Caco-2 (cell line): ENCODE measurements around the gene INHA. TPM values are rescaled to one million over a fixed set of nuclear protein-coding genes. Genes with fewer than 3 reads are reported as not detected.

ENCODE experiments used
- BruUV-seq: library from RNA; stranded (reverse); fragments of 400-500 nt; replicated peaks from 2 replicates; lab custom pipeline; 2021; lab: Mats Ljungman, UMichigan
- CTCF ChIA-PET: fragments of 300-600 bp; sonication (Branson Sonifier 250); formaldehyde crosslinking; loops from one replicate; lab custom pipeline; 2022; ENCODE audit warnings: antibody characterized with exemption; lab: Charles Lee
- POLR2A ChIA-PET: fragments of 300-600 bp; sonication (Branson Sonifier 250); formaldehyde crosslinking; loops from one replicate; lab custom pipeline; 2022; ENCODE audit warnings: antibody characterized with exemption; lab: Charles Lee
- DNase-seq, 2 experiments: peaks; one replicate each; pipeline versions ENCODE4 v3.0.0 to v3.0.0-alpha.2; 2020 to 2022
- H3K27me3 ChIP-seq: replicated peaks from 2 replicates; pipeline ENCODE4 v1.6.0; 2011; ENCODE audit warnings: low read length; ENCODE audit not compliant: control insufficient read depth, insufficient read depth
- H3K36me3 ChIP-seq: 2 replicates; pipeline ENCODE4 v1.5.1; 2011; ENCODE audit warnings: low read length; ENCODE audit not compliant: control insufficient read depth, insufficient read depth
- H3K4me1 ChIP-seq: fragments of 250-450 bp; sonication (Bioruptor Pico); 2 replicates; pipeline ENCODE4 v1.5.1; 2020; ENCODE audit warnings: mild to moderate bottlenecking
- H3K4me3 ChIP-seq: 2 replicates; pipeline ENCODE4 v1.5.1; 2011; ENCODE audit warnings: low read depth, mild to moderate bottlenecking, control low read depth, low read length
- H3K9me3 ChIP-seq: fragments of 250-450 bp; sonication (Bioruptor Pico); 2 replicates; pipeline ENCODE4 v1.5.1; 2020; ENCODE audit warnings: mild to moderate bottlenecking, moderate library complexity
- H3K27ac Mint-ChIP-seq: one replicate; pipeline ENCODE4 v1.8.0; 2022; ENCODE audit warnings: mixed read lengths; ENCODE audit not compliant: unreplicated experiment
- H3K27me3 Mint-ChIP-seq: one replicate; pipeline ENCODE4 v1.8.0; 2022; ENCODE audit warnings: mixed read lengths; ENCODE audit not compliant: insufficient read depth, unreplicated experiment
- H3K36me3 Mint-ChIP-seq: one replicate; pipeline ENCODE4 v1.8.0; 2022; ENCODE audit warnings: mild to moderate bottlenecking, mixed read lengths; ENCODE audit not compliant: insufficient read depth, unreplicated experiment
- H3K4me1 Mint-ChIP-seq: one replicate; pipeline ENCODE4 v1.8.0; 2022; ENCODE audit warnings: low read depth, mixed read lengths; ENCODE audit not compliant: unreplicated experiment
- H3K4me3 Mint-ChIP-seq: one replicate; pipeline ENCODE4 v1.8.0; 2022; ENCODE audit warnings: mild to moderate bottlenecking, moderate library complexity, mixed read lengths; ENCODE audit not compliant: unreplicated experiment
- H3K9me3 Mint-ChIP-seq: one replicate; pipeline ENCODE4 v1.8.0; 2022; ENCODE audit warnings: mixed read lengths; ENCODE audit not compliant: unreplicated experiment
- CTCF ChIP-seq, 2 experiments: fragments of 200-600 bp in 1 of 2; IDR thresholded peaks; 1 replicate in 1 of 2; 2 replicates in 1 of 2; pipeline versions ENCODE4 v1.5.1 to v1.8.0; 2011 to 2022; ENCODE audit warnings: antibody characterized with exemption in 1 of 2, control low read depth in 1 of 2, inconsistent platforms in 1 of 2, low read depth in 1 of 2, low read length in 1 of 2, mild to moderate bottlenecking in 1 of 2, moderate library complexity in 1 of 2; ENCODE audit not compliant: insufficient read depth in 1 of 2, severe bottlenecking in 1 of 2, unreplicated experiment in 1 of 2
- intact Hi-C: fragments of 100-400 bp; cut with micrococcal nuclease; formaldehyde crosslinking; loops from one replicate; pipeline ENCODE4 v1.10.0; 2022; ENCODE audit not compliant: unreplicated experiment
- total RNA-seq: library from RNA; stranded (reverse); gene quantifications from 2 replicates; pipeline ENCODE4 v1.2.3, GENCODE V29; 2022

INHA gene
- total RNA-seq, 1 experiment from 2014 or later: 1.5 TPM

- intact Hi-C loops: loop anchor here (1.0 to 5.0 kb wide), 2 partner anchors 10 to 36 kb away; partner anchors contain the start of genes OBSL1 and STK11IP
- Mint-ChIP-seq H3K27me3 (no peaks in the 10 kb centered on the region), H3K4me3 (no peak overlapping the region), H3K27ac (peak overlapping the region; percentile 64), H3K4me1 (peaks cover 15% of the 10 kb centered on the region), H3K9me3 (no peaks in the 10 kb centered on the region), H3K36me3 (peaks cover 13% of the 10 kb centered on the region)
- CTCF ChIA-PET: interaction anchor here (1.0 to 3.4 kb wide), 8 partner anchors 9 to 128 kb away, joined by 3 to 19 read pairs (median 8); partner anchors contain the start of genes CHPF, OBSL1, STK11IP and TMEM198
- peaks cover 25% of the 10 kb centered on the region for H3K4me1 ChIP-seq
- no peaks in the 10 kb centered on the region for H3K36me3 ChIP-seq
- TF ChIP-seq CTCF (IDR thresholded peaks at IDR 0.05; ENCODE audit: insufficient read depth in 1 of 2, low read depth in 1 of 2, low read length in 1 of 2, severe bottlenecking in 1 of 2, unreplicated experiment in 1 of 2): no peak
- no peaks in the 10 kb centered on the region for H3K9me3 ChIP-seq
- POLR2A ChIA-PET: interaction anchor here (0.9 to 2.1 kb wide), 3 partner anchors 9 to 36 kb away, joined by 3 to 13 read pairs (median 3); partner anchors contain the start of genes OBSL1 and STK11IP
- H3K4me3 ChIP-seq: no peak overlapping the region
- no TSS peak for BruUV-seq
- no peaks in the 10 kb centered on the region; the same call in 1 of the 2 replicates for H3K27me3 ChIP-seq
- DNase-seq: peak; percentile 60 to 65
Measured at GRCh38 chr2:219561179-219562048, 10.7 kb upstream of the INHA start.

DNA sequence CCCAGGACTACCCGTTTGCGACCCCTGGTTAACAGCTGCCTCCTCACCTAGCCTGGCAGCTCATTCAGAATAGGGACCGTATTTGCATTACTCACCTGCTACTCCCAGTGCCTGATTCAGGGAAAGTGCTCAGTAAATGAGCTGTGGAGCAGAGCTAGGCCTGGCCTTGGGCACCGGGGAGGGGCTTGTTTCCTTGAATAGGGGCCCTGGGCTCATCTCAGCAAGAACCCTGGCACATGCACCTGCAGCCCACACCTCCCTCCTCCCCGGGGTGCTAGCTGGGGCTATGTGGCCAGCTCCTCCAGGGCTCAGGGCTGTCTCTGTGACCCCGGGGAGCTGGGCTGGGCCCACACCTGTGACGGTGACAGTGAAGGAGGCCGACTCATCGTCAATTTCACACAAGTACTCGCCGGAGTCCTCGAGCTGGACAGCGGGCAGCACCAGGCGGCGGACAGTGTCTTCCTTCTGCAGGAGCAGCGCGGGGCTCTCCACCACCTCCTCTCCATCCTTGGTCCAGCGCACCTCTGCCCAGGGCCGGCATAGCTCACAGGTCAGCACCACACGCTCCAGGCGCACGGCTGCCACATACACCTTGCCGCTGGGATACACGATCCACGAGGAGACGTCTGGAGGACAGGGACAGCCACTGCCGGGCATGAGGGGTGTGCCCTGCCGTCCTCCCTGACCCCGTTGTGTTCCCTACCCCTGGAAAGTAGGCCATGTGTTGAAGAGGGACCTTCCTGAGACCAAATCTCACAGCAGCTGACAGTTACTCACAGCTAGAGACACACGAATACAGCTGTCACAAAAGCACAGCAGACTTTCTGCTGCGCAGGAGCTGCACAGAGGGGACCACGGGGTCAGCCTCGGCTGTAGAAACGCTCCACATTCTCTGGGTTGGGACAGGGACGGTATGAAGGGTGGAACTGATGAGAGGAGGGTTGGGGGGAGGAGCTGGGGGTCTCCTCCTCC lies 9.8 kb upstream of the INHA start:
- Mint-ChIP-seq H3K27ac (peak overlapping the region; percentile 64), H3K4me3 (no peak overlapping the region), H3K9me3 (no peaks in the 10 kb centered on the region), H3K36me3 (peaks cover 13% of the 10 kb centered on the region), H3K4me1 (peaks cover 15% of the 10 kb centered on the region), H3K27me3 (no peaks in the 10 kb centered on the region)
- BruUV-seq: TSS peak; percentile 25
- CTCF ChIA-PET: interaction anchor here (0.6 to 3.4 kb wide), 6 partner anchors 9 to 127 kb away, joined by 3 to 19 read pairs (median 8); partner anchors contain the start of genes CHPF, OBSL1, STK11IP and TMEM198
- no peak for TF ChIP-seq CTCF (IDR thresholded peaks at IDR 0.05; ENCODE audit: insufficient read depth in 1 of 2, low read depth in 1 of 2, low read length in 1 of 2, severe bottlenecking in 1 of 2, unreplicated experiment in 1 of 2)
- H3K27me3 ChIP-seq: no peaks in the 10 kb centered on the region; the same call in 1 of the 2 replicates
- no peak overlapping the region for H3K4me3 ChIP-seq
- no peaks in the 10 kb centered on the region for H3K9me3 ChIP-seq
- POLR2A ChIA-PET: interaction anchor here (0.6 to 2.1 kb wide), 3 partner anchors 10 to 520 kb away, joined by 3 to 13 read pairs (median 4); partner anchors contain the start of gene STK11IP
- no peaks in the 10 kb centered on the region for H3K36me3 ChIP-seq
- intact Hi-C loops: loop anchor here (1.0 to 5.0 kb wide), 2 partner anchors 9 to 35 kb away; partner anchors contain the start of genes OBSL1 and STK11IP
- no peak for DNase-seq
- peaks cover 25% of the 10 kb centered on the region for H3K4me1 ChIP-seq
